Panc1 (cell line): Measurements from ENCODE around the gene UCP2. TPM values are rescaled to one million over a fixed set of nuclear protein-coding genes. Genes with fewer than 3 reads are reported as not detected.

ENCODE experiments used
- ATAC-seq: fragments of 200-7000 bp; cut with Tn5 transposase; 2 replicates; pipeline ENCODE4 v1.9.1; 2020; ENCODE audit warnings: mild to moderate bottlenecking, moderate library complexity
- BruUV-seq: library from RNA; stranded (reverse); fragments of 400-500 nt; replicated peaks from 2 replicates; lab custom pipeline; 2021; lab: Mats Ljungman, UMichigan
- CTCF ChIA-PET: fragments of 300-600 bp; sonication (Branson Sonifier 250); formaldehyde crosslinking; loops from one replicate; lab custom pipeline; 2022; ENCODE audit warnings: antibody characterized with exemption; lab: Charles Lee
- POLR2A ChIA-PET: fragments of 300-600 bp; sonication (Branson Sonifier 250); formaldehyde crosslinking; loops from one replicate; lab custom pipeline; 2022; ENCODE audit warnings: antibody characterized with exemption; lab: Charles Lee
- DNase-seq: peaks from one replicate; pipeline ENCODE4 v3.0.0-alpha.2; 2010; ENCODE audit warnings: low read depth, low spot score
- H3K27ac ChIP-seq: 2 replicates; pipeline ENCODE4 v1.5.1; 2011; ENCODE audit warnings: mild to moderate bottlenecking, low read length, inconsistent platforms
- H3K27me3 ChIP-seq: fragments of 200-500 bp; sonication (Bioruptor generic); 2 replicates; pipeline ENCODE4 v1.6.0; 2014; ENCODE audit warnings: low read length, inconsistent platforms; ENCODE audit not compliant: control insufficient read depth, insufficient read depth
- H3K36me3 ChIP-seq: fragments of 200-500 bp; sonication (Bioruptor generic); 2 replicates; pipeline ENCODE4 v1.5.1; 2014; ENCODE audit warnings: inconsistent platforms, mild to moderate bottlenecking, low read length, moderate library complexity; ENCODE audit not compliant: control insufficient read depth, insufficient read depth
- H3K4me1 ChIP-seq: 2 replicates; pipeline ENCODE4 v1.5.1; 2011; ENCODE audit warnings: inconsistent platforms, mild to moderate bottlenecking, low read length, moderate library complexity; ENCODE audit not compliant: control insufficient read depth, insufficient read depth
- H3K4me3 ChIP-seq, 2 experiments: 2 replicates each; pipeline ENCODE4 v1.5.1; 2011 to 2012; ENCODE audit warnings: low read depth in 2 of 2, low read length in 2 of 2, mild to moderate bottlenecking in 2 of 2, inconsistent platforms in 1 of 2, moderate library complexity in 1 of 2
- H3K9me3 ChIP-seq: fragments of 200-500 bp; sonication (Bioruptor generic); 2 replicates; pipeline ENCODE4 v1.5.1; 2014; ENCODE audit warnings: low read depth, mild to moderate bottlenecking, inconsistent platforms, low read length, moderate library complexity; ENCODE audit not compliant: control insufficient read depth, insufficient read depth
- CTCF ChIP-seq: fragments of 450-650 bp; IDR thresholded peaks from 2 replicates; pipeline ENCODE4 v1.5.1; 2017; ENCODE audit warnings: mild to moderate bottlenecking
- POLR2AphosphoS5 ChIP-seq: IDR thresholded peaks from 2 replicates; pipeline ENCODE4 v1.6.1; 2012; ENCODE audit warnings: mild to moderate bottlenecking, low read depth, low read length, moderate library complexity
- SIN3A ChIP-seq: IDR thresholded peaks from 2 replicates; pipeline ENCODE4 v1.6.1; 2012; ENCODE audit warnings: low read depth, mild to moderate bottlenecking, low read length, moderate library complexity, borderline replicate concordance; ENCODE audit not compliant: insufficient read depth
- TCF7L2 ChIP-seq: IDR thresholded peaks from 2 replicates; pipeline ENCODE4 v1.6.1; 2011; ENCODE audit warnings: mild to moderate bottlenecking, low read depth, low read length, inconsistent platforms
- in situ Hi-C: cut with HindIII; loops from 2 replicates; pipeline ENCODE4 v1.10.0; 2016; ENCODE audit warnings: low sequenced_read_pairs, low pct_unique_long_range_greater_than_20kb
- intact Hi-C: fragments of 100-400 bp; cut with micrococcal nuclease; formaldehyde crosslinking; loops from one replicate; pipeline ENCODE4 v1.10.0; 2022; ENCODE audit not compliant: unreplicated experiment
- total RNA-seq: library from RNA; stranded (reverse); gene quantifications from one replicate; pipeline ENCODE4 v1.2.1, GENCODE V29; 2021; ENCODE audit not compliant: unreplicated experiment
- TF ChIP-seq, protein P1 (sequence below), 2 experiments: IDR thresholded peaks; 2 replicates each; pipeline ENCODE4 v1.6.1; 2011 to 2012; ENCODE audit warnings: low read depth in 2 of 2, control low read depth in 1 of 2, low read length in 1 of 2, mild to moderate bottlenecking in 1 of 2, moderate library complexity in 1 of 2; ENCODE audit not compliant: insufficient read depth in 1 of 2

Gene UCP2
- total RNA-seq, 1 experiment from 2014 or later = 68.8 TPM

GRCh38 chr11:73980001-73980961 lies 2.4 kb downstream of the UCP2 start:
- no peak for ATAC-seq
- intact Hi-C loops = no loop called here

DNA sequence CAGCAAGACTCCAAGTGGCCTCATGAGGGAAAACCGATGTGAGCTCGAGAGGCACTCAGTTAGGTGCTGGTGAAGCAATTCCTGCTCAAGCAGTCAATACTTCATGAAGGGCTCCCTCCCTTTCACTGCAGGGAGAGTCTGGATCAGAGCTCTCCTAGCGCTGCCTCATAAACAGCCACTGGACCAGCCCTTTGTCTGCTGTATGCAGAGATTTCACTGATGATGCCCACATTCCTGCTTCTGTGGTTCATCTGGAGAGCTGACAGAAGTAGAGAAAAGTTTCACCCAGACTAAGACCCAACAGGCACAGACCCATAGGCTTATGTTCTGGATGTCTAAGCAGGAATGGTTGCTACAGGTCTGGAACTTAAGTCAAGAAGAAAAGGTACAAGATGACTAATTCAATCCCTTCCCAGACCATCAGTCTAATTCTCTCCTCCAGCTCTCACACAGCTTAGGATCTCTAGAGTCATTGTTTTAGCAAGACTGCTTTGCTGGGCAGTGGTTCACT lies 4.0 kb downstream of the UCP2 start:
- no peak for ATAC-seq
- peaks cover 9% of the 10 kb centered on the region; the same call in 1 of the 2 replicates for H3K36me3 ChIP-seq
- no peak overlapping the region for H3K4me3 ChIP-seq
- ChIA-PET POLR2A (no interaction called here), CTCF (no interaction called here)
- intact Hi-C loops = no loop called here
- DNase-seq = no peak
- peaks cover 16% of the 10 kb centered on the region for H3K4me1 ChIP-seq
- no peaks in the 10 kb centered on the region for H3K9me3 ChIP-seq
- BruUV-seq = no TSS peak
- H3K27ac ChIP-seq = no peak overlapping the region
- no peaks in the 10 kb centered on the region for H3K27me3 ChIP-seq
- in situ Hi-C loops = no loop called here
- TF ChIP-seq TCF7L2 (no peak), POLR2AphosphoS5 (no peak), CTCF (no peak), SIN3A (no peak)
- TF ChIP-seq, protein P1, sequence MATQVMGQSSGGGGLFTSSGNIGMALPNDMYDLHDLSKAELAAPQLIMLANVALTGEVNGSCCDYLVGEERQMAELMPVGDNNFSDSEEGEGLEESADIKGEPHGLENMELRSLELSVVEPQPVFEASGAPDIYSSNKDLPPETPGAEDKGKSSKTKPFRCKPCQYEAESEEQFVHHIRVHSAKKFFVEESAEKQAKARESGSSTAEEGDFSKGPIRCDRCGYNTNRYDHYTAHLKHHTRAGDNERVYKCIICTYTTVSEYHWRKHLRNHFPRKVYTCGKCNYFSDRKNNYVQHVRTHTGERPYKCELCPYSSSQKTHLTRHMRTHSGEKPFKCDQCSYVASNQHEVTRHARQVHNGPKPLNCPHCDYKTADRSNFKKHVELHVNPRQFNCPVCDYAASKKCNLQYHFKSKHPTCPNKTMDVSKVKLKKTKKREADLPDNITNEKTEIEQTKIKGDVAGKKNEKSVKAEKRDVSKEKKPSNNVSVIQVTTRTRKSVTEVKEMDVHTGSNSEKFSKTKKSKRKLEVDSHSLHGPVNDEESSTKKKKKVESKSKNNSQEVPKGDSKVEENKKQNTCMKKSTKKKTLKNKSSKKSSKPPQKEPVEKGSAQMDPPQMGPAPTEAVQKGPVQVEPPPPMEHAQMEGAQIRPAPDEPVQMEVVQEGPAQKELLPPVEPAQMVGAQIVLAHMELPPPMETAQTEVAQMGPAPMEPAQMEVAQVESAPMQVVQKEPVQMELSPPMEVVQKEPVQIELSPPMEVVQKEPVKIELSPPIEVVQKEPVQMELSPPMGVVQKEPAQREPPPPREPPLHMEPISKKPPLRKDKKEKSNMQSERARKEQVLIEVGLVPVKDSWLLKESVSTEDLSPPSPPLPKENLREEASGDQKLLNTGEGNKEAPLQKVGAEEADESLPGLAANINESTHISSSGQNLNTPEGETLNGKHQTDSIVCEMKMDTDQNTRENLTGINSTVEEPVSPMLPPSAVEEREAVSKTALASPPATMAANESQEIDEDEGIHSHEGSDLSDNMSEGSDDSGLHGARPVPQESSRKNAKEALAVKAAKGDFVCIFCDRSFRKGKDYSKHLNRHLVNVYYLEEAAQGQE (IDR thresholded peaks at IDR 0.05; ENCODE audit: insufficient read depth in 1 of 2, low read depth in 2 of 2, low read length in 1 of 2) = no peak

More at GRCh38 chr11:73980001-73980961, 2.4 kb downstream of the UCP2 start:
- ChIA-PET CTCF (no interaction called here), POLR2A (no interaction called here)
- no peak overlapping the region for H3K4me3 ChIP-seq
- no peak overlapping the region; the same call in 1 of the 2 replicates for H3K27ac ChIP-seq
- H3K36me3 ChIP-seq = peaks cover 9% of the 10 kb centered on the region; the same call in 1 of the 2 replicates
- no TSS peak for BruUV-seq
- in situ Hi-C loops = no loop called here
- H3K4me1 ChIP-seq = peaks cover 24% of the 10 kb centered on the region
- no peak for DNase-seq
- TF ChIP-seq CTCF = no peak
- no peak for TF ChIP-seq POLR2AphosphoS5
- TF ChIP-seq, protein P1 (IDR thresholded peaks at IDR 0.05; ENCODE audit: insufficient read depth in 1 of 2, low read depth in 2 of 2, low read length in 1 of 2) = no peak
- no peak for TF ChIP-seq SIN3A
- TF ChIP-seq TCF7L2 = no peak
- no peaks in the 10 kb centered on the region for H3K9me3 ChIP-seq
- no peaks in the 10 kb centered on the region for H3K27me3 ChIP-seq
